ENCODE measurements around the gene TRNAU1AP. TPM values are rescaled to one million over a fixed set of nuclear protein-coding genes. Genes with fewer than 3 reads are reported as not detected.
"Not testable (repeated sequence)": the region's sequence is repeated elsewhere in the genome, so short reads cannot be mapped to it uniquely, and the experiment has no call there.

Gene TRNAU1AP
- total RNA-seq, 1 donor from 2014 or later = 23.2 TPM

DNA sequence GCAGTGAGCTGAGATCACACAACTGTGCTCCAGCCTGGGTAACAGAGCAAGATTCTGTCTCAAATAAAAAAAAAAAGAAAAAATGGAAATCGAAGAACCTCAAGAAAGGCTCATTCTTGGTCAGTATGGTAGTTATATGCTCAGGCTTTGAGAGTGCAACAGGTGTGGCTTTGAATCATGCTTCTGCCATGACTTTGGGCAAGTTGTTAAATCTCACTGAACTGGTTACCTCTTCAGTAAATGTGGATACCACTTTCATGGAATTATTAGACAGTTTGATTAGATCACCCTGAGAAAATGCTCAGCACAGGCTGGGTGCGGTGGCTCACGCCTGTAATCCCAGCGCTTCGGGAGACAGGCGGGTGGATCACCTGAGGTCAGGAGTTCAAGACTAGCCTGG, 12.8 kb downstream of the TRNAU1AP start:
- Histone ChIP-seq H3K4me3 (ENCODE audit: low read depth, low read length) (no peak overlapping the region), H3K36me3 (ENCODE audit: control insufficient read depth, insufficient read depth, low read length) (peaks cover 11% of the 10 kb centered on the region), H3K27me3 (ENCODE audit: control insufficient read depth, insufficient read depth, low read length) (no peaks in the 10 kb centered on the region)
- TF ChIP-seq, protein P1, sequence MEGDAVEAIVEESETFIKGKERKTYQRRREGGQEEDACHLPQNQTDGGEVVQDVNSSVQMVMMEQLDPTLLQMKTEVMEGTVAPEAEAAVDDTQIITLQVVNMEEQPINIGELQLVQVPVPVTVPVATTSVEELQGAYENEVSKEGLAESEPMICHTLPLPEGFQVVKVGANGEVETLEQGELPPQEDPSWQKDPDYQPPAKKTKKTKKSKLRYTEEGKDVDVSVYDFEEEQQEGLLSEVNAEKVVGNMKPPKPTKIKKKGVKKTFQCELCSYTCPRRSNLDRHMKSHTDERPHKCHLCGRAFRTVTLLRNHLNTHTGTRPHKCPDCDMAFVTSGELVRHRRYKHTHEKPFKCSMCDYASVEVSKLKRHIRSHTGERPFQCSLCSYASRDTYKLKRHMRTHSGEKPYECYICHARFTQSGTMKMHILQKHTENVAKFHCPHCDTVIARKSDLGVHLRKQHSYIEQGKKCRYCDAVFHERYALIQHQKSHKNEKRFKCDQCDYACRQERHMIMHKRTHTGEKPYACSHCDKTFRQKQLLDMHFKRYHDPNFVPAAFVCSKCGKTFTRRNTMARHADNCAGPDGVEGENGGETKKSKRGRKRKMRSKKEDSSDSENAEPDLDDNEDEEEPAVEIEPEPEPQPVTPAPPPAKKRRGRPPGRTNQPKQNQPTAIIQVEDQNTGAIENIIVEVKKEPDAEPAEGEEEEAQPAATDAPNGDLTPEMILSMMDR (IDR thresholded peaks at IDR 0.05; ENCODE audit: insufficient read depth, low read length, severe bottlenecking) = no peak
- DNase-seq (ENCODE audit: low read depth) (no peak), FAIRE-seq (no peak)

DNA sequence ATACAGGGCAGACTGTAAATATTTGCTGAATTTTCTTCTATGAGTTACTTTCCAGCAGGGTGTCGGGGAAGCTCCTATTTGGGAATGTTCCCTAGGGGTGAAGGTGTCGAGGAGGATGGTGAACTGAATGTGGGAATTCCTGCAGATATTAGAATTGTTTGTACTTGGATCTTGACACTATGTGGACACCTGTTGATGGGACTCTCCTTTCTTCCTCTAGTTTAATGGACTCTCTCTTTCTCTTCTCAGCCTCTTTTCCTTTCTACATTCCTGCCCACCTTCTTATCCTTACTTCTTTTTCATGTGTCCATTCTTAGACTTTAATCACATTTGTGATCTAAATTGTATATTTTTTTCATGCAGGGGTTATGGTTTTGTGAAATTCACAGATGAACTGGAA, 14.0 kb downstream of the TRNAU1AP start:
- DNase-seq (ENCODE audit: low read depth) (no peak), FAIRE-seq (no peak)
- TF ChIP-seq, protein P1 (IDR thresholded peaks at IDR 0.05; ENCODE audit: insufficient read depth, low read length, severe bottlenecking) = no peak
- Histone ChIP-seq H3K4me3 (ENCODE audit: low read depth, low read length) (no peak overlapping the region), H3K27me3 (ENCODE audit: control insufficient read depth, insufficient read depth, low read length) (no peaks in the 10 kb centered on the region), H3K36me3 (ENCODE audit: control insufficient read depth, insufficient read depth, low read length) (peaks cover 15% of the 10 kb centered on the region)

DNA sequence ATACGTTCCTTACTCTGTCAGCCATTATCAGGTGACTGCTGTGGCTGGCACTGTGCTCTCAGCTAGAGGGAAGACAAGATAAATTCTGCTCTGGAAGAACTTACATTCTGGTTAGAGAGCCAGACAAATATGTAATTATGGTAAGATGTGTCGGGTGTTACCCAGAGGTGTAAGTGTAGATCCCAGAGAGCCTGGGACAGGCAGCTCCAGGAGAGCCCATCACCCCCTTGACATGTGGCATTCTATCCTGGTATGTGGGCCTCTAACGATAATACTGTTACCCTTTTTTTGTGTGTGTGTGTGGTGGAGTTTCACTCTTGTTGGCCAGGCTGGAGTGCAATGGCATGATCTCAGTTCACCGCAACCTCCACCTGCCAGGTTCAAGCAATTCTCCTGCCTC, 19.0 kb downstream of the TRNAU1AP start:
- Histone ChIP-seq H3K4me3 (ENCODE audit: low read depth, low read length) (no peak overlapping the region), H3K36me3 (ENCODE audit: control insufficient read depth, insufficient read depth, low read length) (peaks cover 12% of the 10 kb centered on the region), H3K27me3 (ENCODE audit: control insufficient read depth, insufficient read depth, low read length) (no peaks in the 10 kb centered on the region)
- DNase-seq (ENCODE audit: low read depth) = no peak
- no peak for FAIRE-seq
- TF ChIP-seq, protein P1 (IDR thresholded peaks at IDR 0.05; ENCODE audit: insufficient read depth, low read length, severe bottlenecking) = no peak

DNA sequence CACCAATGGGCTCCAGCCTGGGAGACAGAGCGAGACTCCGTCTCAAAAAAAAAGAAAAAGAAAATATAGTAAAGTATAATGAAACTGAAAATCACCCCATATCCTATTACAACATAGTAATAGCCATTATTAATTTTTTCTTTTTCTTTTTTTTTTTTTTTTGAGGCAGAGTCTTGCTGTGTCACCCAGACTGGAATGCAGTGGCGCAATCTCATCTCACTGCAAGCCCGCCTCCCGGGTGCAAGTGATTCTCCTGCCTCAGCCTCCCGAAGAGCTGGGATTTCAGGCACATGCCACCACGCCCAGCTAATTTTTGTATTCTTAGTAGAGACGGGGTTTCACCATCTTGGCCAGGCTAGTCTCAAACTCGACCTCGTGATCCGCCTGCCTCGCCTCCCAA, 20.0 kb downstream of the TRNAU1AP start:
- not testable (repeated sequence) for H3K4me3 ChIP-seq (ENCODE audit: low read depth, low read length); FAIRE-seq; H3K27me3 ChIP-seq (ENCODE audit: control insufficient read depth, insufficient read depth, low read length)
- peak; percentile 62 for DNase-seq (ENCODE audit: low read depth)
- H3K36me3 ChIP-seq (ENCODE audit: control insufficient read depth, insufficient read depth, low read length) = peaks cover 12% of the 10 kb centered on the region

DNA sequence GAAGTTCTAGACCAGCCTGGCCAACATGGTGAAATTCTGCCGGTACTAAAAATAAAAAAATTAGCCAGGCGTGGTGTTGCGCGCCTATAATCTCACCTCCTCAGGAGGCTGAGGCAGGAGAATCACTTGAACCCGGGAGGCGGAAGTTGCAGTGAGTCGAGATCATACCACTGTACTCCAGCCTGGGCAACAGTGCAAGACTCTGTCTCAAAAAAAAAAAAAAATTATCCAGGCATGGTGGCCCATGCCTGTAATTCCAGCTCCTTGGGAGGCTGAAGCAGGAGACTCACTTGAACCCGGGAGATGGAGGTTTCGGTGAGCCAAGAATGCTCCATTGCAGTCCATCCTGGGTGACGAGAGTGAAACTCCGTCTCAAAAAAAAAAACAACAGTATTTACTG, 20.7 kb downstream of the TRNAU1AP start:
- FAIRE-seq (no peak), DNase-seq (ENCODE audit: low read depth) (no peak)
- peaks cover 13% of the 10 kb centered on the region for H3K36me3 ChIP-seq (ENCODE audit: control insufficient read depth, insufficient read depth, low read length)
- TF ChIP-seq, protein P1 (IDR thresholded peaks at IDR 0.05; ENCODE audit: insufficient read depth, low read length, severe bottlenecking) = no peak
- no peak overlapping the region for H3K4me3 ChIP-seq (ENCODE audit: low read depth, low read length)
- no peaks in the 10 kb centered on the region for H3K27me3 ChIP-seq (ENCODE audit: control insufficient read depth, insufficient read depth, low read length)

DNA sequence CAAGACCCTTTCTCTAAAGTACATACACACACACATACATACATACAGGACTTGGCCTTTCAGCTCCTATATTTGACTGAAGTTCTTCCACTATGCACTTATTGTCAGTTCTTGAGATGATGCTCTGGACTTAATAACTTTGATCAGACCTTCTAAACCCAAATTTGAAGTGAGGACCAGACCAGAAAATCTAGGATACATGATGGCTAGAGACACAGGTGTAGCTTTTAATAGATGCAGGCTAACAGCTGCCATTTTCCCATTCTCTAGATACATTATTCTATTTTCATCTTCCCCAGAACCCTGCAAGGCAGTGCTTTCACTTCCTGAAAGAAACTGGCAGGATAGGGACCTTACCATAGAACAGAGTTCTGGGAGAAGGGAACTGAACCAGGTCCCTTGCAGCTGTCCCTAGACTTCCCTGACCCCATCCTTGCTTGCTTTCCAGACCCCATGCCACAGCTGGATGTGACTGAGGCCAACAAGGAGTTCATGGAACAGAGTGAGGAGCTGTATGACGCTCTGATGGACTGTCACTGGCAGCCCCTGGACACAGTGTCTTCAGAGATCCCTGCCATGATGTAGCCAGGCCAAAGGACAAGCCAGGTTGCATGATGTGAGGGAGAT, 24.3 kb downstream of the TRNAU1AP start:
- TF ChIP-seq, protein P1 (IDR thresholded peaks at IDR 0.05; ENCODE audit: insufficient read depth, low read length, severe bottlenecking) = no peak
- Histone ChIP-seq H3K36me3 (ENCODE audit: control insufficient read depth, insufficient read depth, low read length) (peaks cover 25% of the 10 kb centered on the region), H3K4me3 (ENCODE audit: low read depth, low read length) (no peak overlapping the region), H3K27me3 (ENCODE audit: control insufficient read depth, insufficient read depth, low read length) (no peaks in the 10 kb centered on the region)
- no peak for DNase-seq (ENCODE audit: low read depth)
- no peak for FAIRE-seq
